ENCODE data around the gene TTC4. TPM values are rescaled to one million over a fixed set of nuclear protein-coding genes. Genes with fewer than 3 reads are reported as not detected.

Gene TTC4
- total RNA-seq, 1 donor from 2014 or later: 27.9 TPM

DNA sequence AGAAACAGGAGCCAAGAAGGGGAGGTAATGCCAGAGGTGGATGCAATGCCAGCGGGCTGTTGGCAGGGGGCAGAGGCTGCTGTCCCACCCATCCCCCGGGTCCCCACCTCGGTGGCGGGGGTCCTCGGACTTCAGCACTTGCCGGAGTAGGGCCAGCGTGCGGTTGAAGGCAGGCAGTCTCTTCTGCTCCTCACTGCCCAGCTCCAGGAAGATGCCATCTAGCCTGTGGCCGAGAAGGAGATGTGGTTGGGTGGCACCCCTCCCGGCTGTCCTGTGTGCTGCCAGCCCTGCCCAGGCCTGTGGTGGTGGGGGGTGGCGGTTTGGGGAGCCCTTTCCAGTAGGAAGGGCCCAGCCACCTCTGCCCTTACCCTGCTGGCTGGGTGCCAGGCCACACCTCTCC is 71.9 kb downstream of the TTC4 start:
- TF ChIP-seq, protein P1, sequence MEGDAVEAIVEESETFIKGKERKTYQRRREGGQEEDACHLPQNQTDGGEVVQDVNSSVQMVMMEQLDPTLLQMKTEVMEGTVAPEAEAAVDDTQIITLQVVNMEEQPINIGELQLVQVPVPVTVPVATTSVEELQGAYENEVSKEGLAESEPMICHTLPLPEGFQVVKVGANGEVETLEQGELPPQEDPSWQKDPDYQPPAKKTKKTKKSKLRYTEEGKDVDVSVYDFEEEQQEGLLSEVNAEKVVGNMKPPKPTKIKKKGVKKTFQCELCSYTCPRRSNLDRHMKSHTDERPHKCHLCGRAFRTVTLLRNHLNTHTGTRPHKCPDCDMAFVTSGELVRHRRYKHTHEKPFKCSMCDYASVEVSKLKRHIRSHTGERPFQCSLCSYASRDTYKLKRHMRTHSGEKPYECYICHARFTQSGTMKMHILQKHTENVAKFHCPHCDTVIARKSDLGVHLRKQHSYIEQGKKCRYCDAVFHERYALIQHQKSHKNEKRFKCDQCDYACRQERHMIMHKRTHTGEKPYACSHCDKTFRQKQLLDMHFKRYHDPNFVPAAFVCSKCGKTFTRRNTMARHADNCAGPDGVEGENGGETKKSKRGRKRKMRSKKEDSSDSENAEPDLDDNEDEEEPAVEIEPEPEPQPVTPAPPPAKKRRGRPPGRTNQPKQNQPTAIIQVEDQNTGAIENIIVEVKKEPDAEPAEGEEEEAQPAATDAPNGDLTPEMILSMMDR (conservative IDR thresholded peaks at IDR 0.05): no peak

DNA sequence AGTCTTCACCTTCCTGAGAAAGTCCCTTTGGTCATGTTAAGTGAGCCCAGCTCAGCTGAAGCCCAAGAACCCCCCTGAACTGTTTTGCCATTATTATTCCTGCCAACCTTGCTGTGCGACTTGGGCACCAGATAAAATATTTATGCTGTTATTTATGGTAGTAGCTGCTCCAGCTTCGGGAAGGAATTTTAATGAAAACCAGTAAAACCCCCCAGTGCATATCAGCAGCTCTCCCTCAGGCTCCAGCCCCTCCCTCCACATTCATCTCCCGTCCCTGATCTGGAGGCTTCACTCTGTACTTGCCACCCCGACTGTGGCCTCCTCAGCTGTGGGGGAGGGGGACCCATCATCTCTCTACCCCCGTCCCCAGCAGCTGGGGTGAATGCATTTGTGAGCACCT is 72.8 kb downstream of the TTC4 start:
- no peaks in the 10 kb centered on the region for H3K36me3 Mint-ChIP-seq (ENCODE audit: low read depth)
- H3K4me1 Mint-ChIP-seq: peaks cover 5% of the 10 kb centered on the region
- DNase-seq (ENCODE audit: low read depth, low spot score): no peak
- TF ChIP-seq, protein P1 (conservative IDR thresholded peaks at IDR 0.05): no peak
- peak overlapping the region; percentile 12 for H3K27ac Mint-ChIP-seq (ENCODE audit: unreplicated experiment)
- peaks cover 27% of the 10 kb centered on the region for H3K27me3 Mint-ChIP-seq (ENCODE audit: low read depth)
- H3K4me3 Mint-ChIP-seq: no peak overlapping the region
- H3K9me3 Mint-ChIP-seq: no peaks in the 10 kb centered on the region

More for the DNA sequence above, 71.9 kb downstream of the TTC4 start:
- Mint-ChIP-seq H3K4me3 (no peak overlapping the region), H3K27ac (ENCODE audit: unreplicated experiment) (no peak overlapping the region), H3K9me3 (no peaks in the 10 kb centered on the region), H3K36me3 (ENCODE audit: low read depth) (no peaks in the 10 kb centered on the region), H3K4me1 (peaks cover 3% of the 10 kb centered on the region), H3K27me3 (ENCODE audit: low read depth) (peaks cover 32% of the 10 kb centered on the region)
- DNase-seq (ENCODE audit: low read depth, low spot score): no peak

DNA sequence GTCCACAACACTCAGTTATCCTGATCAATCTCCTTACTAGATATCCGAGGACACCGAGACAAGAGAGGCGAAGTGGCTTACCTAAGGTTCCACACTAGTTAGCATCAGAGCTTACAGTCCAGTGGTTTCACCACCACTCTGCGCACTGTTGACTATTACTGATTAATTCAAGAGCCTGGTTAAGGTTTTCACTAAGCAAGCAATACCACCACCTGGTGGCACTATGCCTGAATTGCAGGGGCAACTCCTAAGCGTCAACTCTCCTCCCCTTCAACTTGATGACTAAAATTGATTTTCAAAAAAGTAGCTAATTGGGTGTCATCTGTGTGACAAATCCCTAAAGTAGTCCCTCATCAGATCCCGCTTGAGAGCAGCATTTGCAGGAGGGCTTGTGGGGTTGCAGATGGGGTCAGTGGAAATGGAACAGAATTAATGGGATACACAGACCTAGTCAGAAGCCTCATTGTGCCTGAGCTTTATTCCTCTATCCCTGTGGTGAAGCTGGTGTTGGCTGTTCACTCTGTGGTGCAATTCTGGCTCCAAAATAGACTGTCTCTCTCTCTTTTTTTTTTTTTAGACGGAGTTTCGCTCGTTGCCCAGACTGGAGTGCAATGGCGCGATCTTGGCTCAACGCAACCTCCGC is 76.3 kb downstream of the TTC4 start:
- Mint-ChIP-seq H3K9me3 (no peaks in the 10 kb centered on the region), H3K4me3 (no peak overlapping the region), H3K27ac (ENCODE audit: unreplicated experiment) (peak overlapping the region; percentile 71), H3K27me3 (ENCODE audit: low read depth) (peaks cover 22% of the 10 kb centered on the region), H3K36me3 (ENCODE audit: low read depth) (no peaks in the 10 kb centered on the region), H3K4me1 (peaks cover 5% of the 10 kb centered on the region)
- TF ChIP-seq, protein P1 (conservative IDR thresholded peaks at IDR 0.05): peak; percentile 75
- peak; percentile 54 for DNase-seq (ENCODE audit: low read depth, low spot score)

Other genes starting within 250 kb of the TTC4 start
- 2.7 and 3.1 TPM in 2 replicates for gene ACOT11, start 167.6 kb upstream of the TTC4 start, total RNA-seq
- not detected in 2 replicates for gene FAM151A, start 92.3 kb upstream of the TTC4 start, total RNA-seq
- 0.57 TPM in 1 of 2 replicates, not detected in the other for gene MROH7, start 74.1 kb upstream of the TTC4 start, total RNA-seq
- gene PARS2, start 48.7 kb downstream of the TTC4 start, total RNA-seq: 7.1 and 8.2 TPM in 2 replicates
- gene TTC22, start 85.5 kb downstream of the TTC4 start, total RNA-seq: not detected in 2 replicates
- 396 and 417 TPM in 2 replicates for gene DHCR24, start 171.3 kb downstream of the TTC4 start, total RNA-seq

Data from neural crest cell (in vitro differentiated cells).